ENCODE measurements around the gene PLEKHH1. TPM values are rescaled to one million over a fixed set of nuclear protein-coding genes. Genes with fewer than 3 reads are reported as not detected.

Gene PLEKHH1
- total RNA-seq, 1 donor from 2014 or later, result 3.7 TPM

- peaks cover 24% of the 10 kb centered on the region for H3K4me1 ChIP-seq
- peak overlapping the region; percentile 86 for H3K4me3 ChIP-seq
- TF ChIP-seq, protein P1, sequence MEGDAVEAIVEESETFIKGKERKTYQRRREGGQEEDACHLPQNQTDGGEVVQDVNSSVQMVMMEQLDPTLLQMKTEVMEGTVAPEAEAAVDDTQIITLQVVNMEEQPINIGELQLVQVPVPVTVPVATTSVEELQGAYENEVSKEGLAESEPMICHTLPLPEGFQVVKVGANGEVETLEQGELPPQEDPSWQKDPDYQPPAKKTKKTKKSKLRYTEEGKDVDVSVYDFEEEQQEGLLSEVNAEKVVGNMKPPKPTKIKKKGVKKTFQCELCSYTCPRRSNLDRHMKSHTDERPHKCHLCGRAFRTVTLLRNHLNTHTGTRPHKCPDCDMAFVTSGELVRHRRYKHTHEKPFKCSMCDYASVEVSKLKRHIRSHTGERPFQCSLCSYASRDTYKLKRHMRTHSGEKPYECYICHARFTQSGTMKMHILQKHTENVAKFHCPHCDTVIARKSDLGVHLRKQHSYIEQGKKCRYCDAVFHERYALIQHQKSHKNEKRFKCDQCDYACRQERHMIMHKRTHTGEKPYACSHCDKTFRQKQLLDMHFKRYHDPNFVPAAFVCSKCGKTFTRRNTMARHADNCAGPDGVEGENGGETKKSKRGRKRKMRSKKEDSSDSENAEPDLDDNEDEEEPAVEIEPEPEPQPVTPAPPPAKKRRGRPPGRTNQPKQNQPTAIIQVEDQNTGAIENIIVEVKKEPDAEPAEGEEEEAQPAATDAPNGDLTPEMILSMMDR (IDR thresholded peaks at IDR 0.05; ENCODE audit: borderline replicate concordance), result no peak
- no peaks in the 10 kb centered on the region for H3K36me3 ChIP-seq
- H3K27ac ChIP-seq (replicated peaks), result peak overlapping the region; percentile 50
- H3K9me3 ChIP-seq (replicated peaks), result no peaks in the 10 kb centered on the region
- peaks cover 25% of the 10 kb centered on the region for H3K27me3 ChIP-seq (ENCODE audit: low read depth)
- no peak for DNase-seq
- intact Hi-C loops (cut with micrococcal nuclease), result loop anchor here (2.0 kb wide), 1 partner anchor 25 kb away; no protein-coding TSS in a partner anchor
These were observed 17.6 kb upstream of the PLEKHH1 start for GRCh38 chr14:67515386-67516079.

- intact Hi-C loops (cut with micrococcal nuclease), result loop anchor here (2.0 kb wide), 1 partner anchor 24 kb away; no protein-coding TSS in a partner anchor
- no peak for DNase-seq
- Histone ChIP-seq H3K4me1 (peaks cover 24% of the 10 kb centered on the region), H3K27me3 (ENCODE audit: low read depth) (peaks cover 28% of the 10 kb centered on the region), H3K27ac (replicated peaks) (no peak overlapping the region), H3K9me3 (replicated peaks) (no peaks in the 10 kb centered on the region), H3K36me3 (no peaks in the 10 kb centered on the region), H3K4me3 (no peak overlapping the region)
- TF ChIP-seq, protein P1 (IDR thresholded peaks at IDR 0.05; ENCODE audit: borderline replicate concordance), result no peak
These were observed 16.4 kb upstream of the PLEKHH1 start for GRCh38 chr14:67516676-67517075.

DNA sequence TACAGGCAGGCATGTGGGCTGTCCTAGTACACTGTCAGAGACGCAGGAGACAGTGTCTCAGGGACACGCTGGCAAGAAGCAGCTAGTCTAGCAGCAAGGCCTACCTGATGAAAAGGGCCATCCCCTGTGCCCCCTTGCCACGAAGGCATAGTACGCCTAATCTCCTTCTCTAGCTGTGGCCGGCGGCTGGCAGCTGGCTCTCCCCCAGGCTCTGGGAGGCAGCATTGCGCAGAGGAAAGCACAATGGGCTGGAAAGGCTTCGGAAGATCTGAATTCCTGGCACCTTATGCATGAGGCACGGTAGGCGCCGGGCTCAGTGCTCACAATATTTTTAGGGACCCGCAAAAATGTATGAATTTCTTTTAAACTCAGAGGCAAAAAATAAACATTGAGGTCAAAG lies 16.0 kb upstream of the PLEKHH1 start:
- no peaks in the 10 kb centered on the region for H3K36me3 ChIP-seq
- peaks cover 27% of the 10 kb centered on the region for H3K4me1 ChIP-seq
- H3K27me3 ChIP-seq (ENCODE audit: low read depth), result peaks cover 30% of the 10 kb centered on the region
- DNase-seq, result peak; percentile 36
- intact Hi-C loops (cut with micrococcal nuclease), result loop anchor here (2.0 kb wide), 1 partner anchor 24 kb away; no protein-coding TSS in a partner anchor
- TF ChIP-seq, protein P1 (IDR thresholded peaks at IDR 0.05; ENCODE audit: borderline replicate concordance), result peak; percentile 36
- H3K4me3 ChIP-seq, result no peak overlapping the region
- H3K9me3 ChIP-seq (replicated peaks), result no peaks in the 10 kb centered on the region
- no peak overlapping the region for H3K27ac ChIP-seq (replicated peaks)

DNA sequence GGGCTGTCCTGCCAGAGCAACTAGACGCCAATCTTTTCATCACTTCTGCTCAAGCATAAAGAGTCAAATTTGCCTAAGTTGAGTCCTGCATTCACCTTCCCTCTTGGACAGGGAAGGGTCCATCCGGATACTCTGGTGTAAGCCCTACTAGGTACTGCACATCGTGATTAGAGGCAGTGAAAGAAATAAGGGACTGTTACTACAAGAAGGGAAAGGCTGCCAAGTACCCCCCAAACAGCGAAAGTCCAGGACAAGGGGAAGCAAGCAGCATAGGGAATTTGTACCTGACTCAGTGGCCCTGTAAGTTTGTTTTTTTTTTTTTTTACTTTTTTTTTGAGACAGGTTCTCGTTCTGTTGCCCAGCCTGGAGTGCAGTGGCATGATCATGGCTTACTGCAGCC lies 13.7 kb upstream of the PLEKHH1 start:
- TF ChIP-seq, protein P1 (IDR thresholded peaks at IDR 0.05; ENCODE audit: borderline replicate concordance), result no peak
- H3K9me3 ChIP-seq (replicated peaks), result no peaks in the 10 kb centered on the region
- peaks cover 39% of the 10 kb centered on the region for H3K4me1 ChIP-seq
- peaks cover 53% of the 10 kb centered on the region for H3K27me3 ChIP-seq (ENCODE audit: low read depth)
- DNase-seq, result no peak
- H3K27ac ChIP-seq (replicated peaks), result no peak overlapping the region
- no peak overlapping the region for H3K4me3 ChIP-seq
- H3K36me3 ChIP-seq, result no peaks in the 10 kb centered on the region
- intact Hi-C loops (cut with micrococcal nuclease), result no loop called here

GRCh38 chr14:67520482-67520881 lies 12.6 kb upstream of the PLEKHH1 start:
- H3K36me3 ChIP-seq, result no peaks in the 10 kb centered on the region
- peaks cover 61% of the 10 kb centered on the region for H3K27me3 ChIP-seq (ENCODE audit: low read depth)
- no peak overlapping the region for H3K4me3 ChIP-seq
- intact Hi-C loops (cut with micrococcal nuclease), result no loop called here
- no peaks in the 10 kb centered on the region for H3K9me3 ChIP-seq (replicated peaks)
- H3K27ac ChIP-seq (replicated peaks), result no peak overlapping the region
- H3K4me1 ChIP-seq, result peaks cover 29% of the 10 kb centered on the region
- TF ChIP-seq, protein P1 (IDR thresholded peaks at IDR 0.05; ENCODE audit: borderline replicate concordance), result no peak
- no peak for DNase-seq

All from left ventricle myocardium inferior (tissue), 1 donor.